ENCODE results near the gene SGK2. TPM values are rescaled to one million over a fixed set of nuclear protein-coding genes. Genes with fewer than 3 reads are reported as not detected.

The SGK2 gene
- total RNA-seq, 1 experiment from 2014 or later, result not detected

DNA sequence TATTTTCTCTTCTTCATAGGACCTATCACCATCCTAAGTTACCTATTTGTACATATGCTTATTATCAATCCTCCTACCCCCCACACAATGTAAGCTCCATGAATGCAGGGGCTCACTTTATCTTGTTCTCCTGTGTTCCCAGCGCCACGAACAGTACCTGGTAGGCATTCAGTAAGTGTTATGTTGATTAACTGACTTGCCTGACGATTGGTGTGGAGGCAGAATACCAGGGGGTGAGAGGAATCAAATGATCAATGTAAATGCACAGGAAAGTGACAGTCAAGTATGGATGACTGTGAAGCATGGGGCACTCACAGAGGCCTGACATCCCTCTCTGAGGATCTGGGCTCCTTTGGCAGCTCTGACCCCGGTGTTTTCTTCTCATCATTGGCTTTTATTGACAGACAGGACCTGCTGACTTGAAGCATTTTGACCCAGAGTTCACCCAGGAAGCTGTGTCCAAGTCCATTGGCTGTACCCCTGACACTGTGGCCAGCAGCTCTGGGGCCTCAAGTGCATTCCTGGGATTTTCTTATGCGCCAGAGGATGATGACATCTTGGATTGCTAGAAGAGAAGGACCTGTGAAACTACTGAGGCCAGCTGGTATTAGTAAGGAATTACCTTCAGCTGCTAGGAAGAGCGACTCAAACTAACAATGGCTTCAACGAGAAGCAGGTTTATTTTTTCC lies 25.8 kb downstream of the SGK2 start:
- DNase-seq, result no peak
- TF ChIP-seq, protein P1, sequence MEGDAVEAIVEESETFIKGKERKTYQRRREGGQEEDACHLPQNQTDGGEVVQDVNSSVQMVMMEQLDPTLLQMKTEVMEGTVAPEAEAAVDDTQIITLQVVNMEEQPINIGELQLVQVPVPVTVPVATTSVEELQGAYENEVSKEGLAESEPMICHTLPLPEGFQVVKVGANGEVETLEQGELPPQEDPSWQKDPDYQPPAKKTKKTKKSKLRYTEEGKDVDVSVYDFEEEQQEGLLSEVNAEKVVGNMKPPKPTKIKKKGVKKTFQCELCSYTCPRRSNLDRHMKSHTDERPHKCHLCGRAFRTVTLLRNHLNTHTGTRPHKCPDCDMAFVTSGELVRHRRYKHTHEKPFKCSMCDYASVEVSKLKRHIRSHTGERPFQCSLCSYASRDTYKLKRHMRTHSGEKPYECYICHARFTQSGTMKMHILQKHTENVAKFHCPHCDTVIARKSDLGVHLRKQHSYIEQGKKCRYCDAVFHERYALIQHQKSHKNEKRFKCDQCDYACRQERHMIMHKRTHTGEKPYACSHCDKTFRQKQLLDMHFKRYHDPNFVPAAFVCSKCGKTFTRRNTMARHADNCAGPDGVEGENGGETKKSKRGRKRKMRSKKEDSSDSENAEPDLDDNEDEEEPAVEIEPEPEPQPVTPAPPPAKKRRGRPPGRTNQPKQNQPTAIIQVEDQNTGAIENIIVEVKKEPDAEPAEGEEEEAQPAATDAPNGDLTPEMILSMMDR (conservative IDR thresholded peaks at IDR 0.05), result no peak

More for the DNA sequence above, 25.8 kb downstream of the SGK2 start:
- H2AFZ ChIP-seq (ENCODE audit: low read length), result no peak overlapping the region
- H3K23me2 ChIP-seq (ENCODE audit: insufficient read length, low read depth, low read length, poor library complexity, severe bottlenecking), result no peaks in the 10 kb centered on the region
- H2BK120ac ChIP-seq (ENCODE audit: low read depth, low read length, poor library complexity, severe bottlenecking), result no peak overlapping the region
- no CpG with 5 or more reads among the region's 7 CpGs for WGBS (ENCODE audit: extremely low coverage, insufficient read length, low lambda C conversion rate)
- H3K79me1 ChIP-seq (ENCODE audit: insufficient read depth, low read depth, low read length, poor library complexity, severe bottlenecking), result no peaks in the 10 kb centered on the region
- no peak overlapping the region for H4K91ac ChIP-seq (ENCODE audit: insufficient read length, low read depth, low read length)
- H4K8ac ChIP-seq (replicated peaks; ENCODE audit: insufficient read length, low read depth, low read length), result no peak overlapping the region
- H3K27ac Mint-ChIP-seq, result peak overlapping the region in 2 of 3 experiments; percentile 3 to 16; a peak in 2 of 7 replicates
- H2BK12ac ChIP-seq (ENCODE audit: insufficient read length, low read depth, low read length), result no peak overlapping the region
- H3K14ac ChIP-seq (ENCODE audit: insufficient read depth, low read length), result no peak overlapping the region
- H3K18ac ChIP-seq (ENCODE audit: insufficient read length, low read depth, low read length), result no peak overlapping the region
- H3K9me3 ChIP-seq (ENCODE audit: control insufficient read depth, low read depth, low read length), result no peaks in the 10 kb centered on the region
- H3K56ac ChIP-seq (ENCODE audit: insufficient read length, low read depth, low read length), result no peak overlapping the region
- H3K27me3 Mint-ChIP-seq (ENCODE audit: low read depth), result peaks cover 2% of the 10 kb centered on the region; the same call in 1 of the 2 replicates
- no peak overlapping the region for H3K9ac ChIP-seq (ENCODE audit: extremely low read depth, insufficient read length, low read length)
- no peak overlapping the region for H2BK5ac ChIP-seq (ENCODE audit: insufficient read length, low read length)
- peaks cover 14 to 18% of the 10 kb centered on the region in 2 experiments for H3K4me1 Mint-ChIP-seq
- H2BK15ac ChIP-seq (ENCODE audit: low read depth, low read length), result no peak overlapping the region
- H3T11ph ChIP-seq (ENCODE audit: low read length), result no peak overlapping the region
- no peak overlapping the region for H4K5ac ChIP-seq (ENCODE audit: insufficient read length, low read depth, low read length)
- no peak overlapping the region for H3K4me2 ChIP-seq (ENCODE audit: insufficient read depth, insufficient read length, low read length)
- H2BK20ac ChIP-seq (ENCODE audit: low read depth, low read length, poor library complexity, severe bottlenecking), result no peak overlapping the region
- no peak overlapping the region for H2AK5ac ChIP-seq (ENCODE audit: insufficient read length, low read length)
- no peaks in the 10 kb centered on the region for H3K27me3 ChIP-seq (ENCODE audit: insufficient read depth, low read length)
- no peak overlapping the region for H3K23ac ChIP-seq (ENCODE audit: insufficient read length, low read depth, low read length)
- no peaks in the 10 kb centered on the region for H3K9me3 Mint-ChIP-seq
- H3K4me1 ChIP-seq (ENCODE audit: insufficient read depth, low read length), result no peaks in the 10 kb centered on the region; the same call in 1 of the 2 replicates
- no peak overlapping the region for H3K27ac ChIP-seq (ENCODE audit: insufficient read length, low read depth, low read length)
- no peak overlapping the region for H3K4ac ChIP-seq (ENCODE audit: low read depth, low read length)
- H3K4me3 Mint-ChIP-seq, result no peak overlapping the region; a peak in 1 of 5 replicates
- H4K20me1 ChIP-seq (ENCODE audit: control insufficient read depth, insufficient read depth, insufficient read length), result no peaks in the 10 kb centered on the region
- no peaks in the 10 kb centered on the region for H3K36me3 Mint-ChIP-seq (ENCODE audit: insufficient read depth in 1 of 3, low read depth in 3 of 3)
- H3K79me2 ChIP-seq (ENCODE audit: insufficient read depth, low read length), result no peaks in the 10 kb centered on the region
